ENCODE data around the gene ARX.
A peak's percentile ranks its signal among the peaks of the same experiment; 100 is the strongest.

Gene ARX

GRCh38 chrX:25043192-25043591 is 27.4 kb upstream of the ARX start:
- TF ChIP-seq CTCF (conservative IDR thresholded peaks at IDR 0.05; ENCODE audit: low read depth, low read length), result no peak
- DNase-seq (ENCODE audit: low read depth), result no peak
- no peak overlapping the region for H3K4me3 ChIP-seq (ENCODE audit: low read length)

GRCh38 chrX:25039036-25039435 is 23.3 kb upstream of the ARX start:
- no peak for DNase-seq (ENCODE audit: low read depth)
- no peak overlapping the region for H3K4me3 ChIP-seq (ENCODE audit: low read length)
- no peak for TF ChIP-seq CTCF (conservative IDR thresholded peaks at IDR 0.05; ENCODE audit: low read depth, low read length)

GRCh38 chrX:25034889-25035288 is 19.1 kb upstream of the ARX start:
- no peak for DNase-seq (ENCODE audit: low read depth)
- no peak overlapping the region for H3K4me3 ChIP-seq (ENCODE audit: low read length)
- TF ChIP-seq CTCF (conservative IDR thresholded peaks at IDR 0.05; ENCODE audit: low read depth, low read length), result peak; percentile 44

GRCh38 chrX:25029288-25029825 is 13.6 kb upstream of the ARX start:
- DNase-seq (ENCODE audit: low read depth), result no peak

GRCh38 chrX:25028726-25029125 is 13.0 kb upstream of the ARX start:
- H3K4me3 ChIP-seq (ENCODE audit: low read length), result no peak overlapping the region
- peak; percentile 78 for DNase-seq (ENCODE audit: low read depth)
- TF ChIP-seq CTCF (conservative IDR thresholded peaks at IDR 0.05; ENCODE audit: low read depth, low read length), result no peak

More at GRCh38 chrX:25029288-25029825, 13.6 kb upstream of the ARX start:
- TF ChIP-seq CTCF (conservative IDR thresholded peaks at IDR 0.05; ENCODE audit: low read depth, low read length), result no peak
- no peak overlapping the region for H3K4me3 ChIP-seq (ENCODE audit: low read length)

GRCh38 chrX:25026576-25026975 is 10.8 kb upstream of the ARX start:
- DNase-seq (ENCODE audit: low read depth), result no peak
- no peak for TF ChIP-seq CTCF (conservative IDR thresholded peaks at IDR 0.05; ENCODE audit: low read depth, low read length)
- no peak overlapping the region for H3K4me3 ChIP-seq (ENCODE audit: low read length)

GRCh38 chrX:25025615-25026014 is 9.8 kb upstream of the ARX start:
- TF ChIP-seq CTCF (conservative IDR thresholded peaks at IDR 0.05; ENCODE audit: low read depth, low read length), result no peak
- DNase-seq (ENCODE audit: low read depth), result no peak
- H3K4me3 ChIP-seq (ENCODE audit: low read length), result no peak overlapping the region
